ENCODE results near the gene ZSCAN23. TPM values are rescaled to one million over a fixed set of nuclear protein-coding genes. Genes with fewer than 3 reads are reported as not detected.

Gene ZSCAN23
- total and polyA plus RNA-seq, 9 of the 15 experiments (the other 6 are each of a cell fraction or from before 2014, with no cell fraction given): 0.05 to 0.29 (median 0.21) TPM; not detected in 1

DNA sequence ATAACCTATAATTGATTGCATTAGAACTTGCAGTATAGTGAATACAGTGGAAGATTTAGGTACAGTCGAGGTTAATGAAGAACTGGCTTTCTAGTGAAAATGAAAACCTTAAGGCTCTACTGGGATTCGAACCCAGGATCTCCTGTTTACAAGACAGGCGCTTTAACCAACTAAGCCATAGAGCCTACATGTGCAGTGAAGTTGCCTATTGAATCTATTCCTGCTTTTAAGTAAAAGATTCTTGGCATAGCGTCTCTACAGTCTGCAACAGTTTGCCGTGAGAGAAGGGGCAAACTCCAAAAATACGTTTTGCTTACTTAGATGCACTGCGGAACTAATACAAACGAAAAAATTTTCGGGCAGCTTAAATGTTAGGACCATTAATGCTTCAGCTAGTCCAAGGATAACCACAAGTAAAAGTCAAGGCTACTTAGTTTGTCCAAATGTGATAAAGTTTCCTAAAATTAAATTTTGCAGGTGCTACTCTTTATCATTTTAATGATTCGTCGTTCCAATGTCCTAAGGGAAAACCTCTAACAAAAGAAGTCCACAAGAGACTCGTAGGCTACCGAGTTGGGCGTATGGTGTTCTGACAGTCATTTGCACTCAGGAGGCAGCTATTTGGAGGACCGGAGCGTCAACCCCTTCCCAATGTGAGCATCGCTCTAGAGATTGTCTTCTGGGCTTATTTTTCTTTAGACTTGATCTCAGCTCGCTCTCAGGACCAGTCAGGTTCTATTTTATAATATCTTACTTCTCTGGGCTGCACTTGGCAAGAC is 31.3 kb upstream of the ZSCAN23 start (continued):
- TF ChIP-seq, protein P1, sequence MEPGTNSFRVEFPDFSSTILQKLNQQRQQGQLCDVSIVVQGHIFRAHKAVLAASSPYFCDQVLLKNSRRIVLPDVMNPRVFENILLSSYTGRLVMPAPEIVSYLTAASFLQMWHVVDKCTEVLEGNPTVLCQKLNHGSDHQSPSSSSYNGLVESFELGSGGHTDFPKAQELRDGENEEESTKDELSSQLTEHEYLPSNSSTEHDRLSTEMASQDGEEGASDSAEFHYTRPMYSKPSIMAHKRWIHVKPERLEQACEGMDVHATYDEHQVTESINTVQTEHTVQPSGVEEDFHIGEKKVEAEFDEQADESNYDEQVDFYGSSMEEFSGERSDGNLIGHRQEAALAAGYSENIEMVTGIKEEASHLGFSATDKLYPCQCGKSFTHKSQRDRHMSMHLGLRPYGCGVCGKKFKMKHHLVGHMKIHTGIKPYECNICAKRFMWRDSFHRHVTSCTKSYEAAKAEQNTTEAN (CRISPR knock-in tag; IDR thresholded peaks at IDR 0.05): no peak
- peak; percentile 100 for TF ChIP-seq POLR3A (IDR thresholded peaks at IDR 0.05; ENCODE audit: borderline replicate concordance, extremely low read depth, insufficient read depth, insufficient read length)
- no peak; the same call in 1 of the 2 replicates for TF ChIP-seq SREBF1 (IDR thresholded peaks at IDR 0.05; ENCODE audit: borderline replicate concordance, low read depth, low read length)
- TF ChIP-seq SNRNP70 (optimal IDR thresholded peaks at IDR 0.05; ENCODE audit: low read depth, low read length): no peak
- peak; percentile 46; the same call in 1 of the 2 replicates for TF ChIP-seq ELF2 (CRISPR knock-in tag; IDR thresholded peaks at IDR 0.05)
- no peak for TF ChIP-seq ZNF253 (CRISPR knock-in tag; conservative IDR thresholded peaks at IDR 0.05)
- TF ChIP-seq ZNF274 (IDR thresholded peaks at IDR 0.05; ENCODE audit: borderline replicate concordance, low read depth, low read length): no peak; the same call in 1 of the 2 replicates
- TF ChIP-seq ZNF184 (CRISPR knock-in tag; IDR thresholded peaks at IDR 0.05): no peak
- no peak for TF ChIP-seq HCFC1 (IDR thresholded peaks at IDR 0.05; ENCODE audit: low read depth, low read length)
- TF ChIP-seq PHB (CRISPR knock-in tag; IDR thresholded peaks at IDR 0.05): no peak
- peak in 1 of 3 experiments; percentile 13 for TF ChIP-seq YY1 (IDR thresholded peaks at IDR 0.05; ENCODE audit: borderline replicate concordance in 1 of 3, control insufficient read depth in 1 of 3, extremely low read depth in 1 of 3, insufficient read depth in 3 of 3, insufficient read length in 1 of 3, insufficient replicate concordance in 2 of 3, low read depth in 1 of 3, low read length in 2 of 3)
- no peak for TF ChIP-seq ZNF766 (CRISPR knock-in tag; conservative IDR thresholded peaks at IDR 0.05)
- TF ChIP-seq, protein P2, sequence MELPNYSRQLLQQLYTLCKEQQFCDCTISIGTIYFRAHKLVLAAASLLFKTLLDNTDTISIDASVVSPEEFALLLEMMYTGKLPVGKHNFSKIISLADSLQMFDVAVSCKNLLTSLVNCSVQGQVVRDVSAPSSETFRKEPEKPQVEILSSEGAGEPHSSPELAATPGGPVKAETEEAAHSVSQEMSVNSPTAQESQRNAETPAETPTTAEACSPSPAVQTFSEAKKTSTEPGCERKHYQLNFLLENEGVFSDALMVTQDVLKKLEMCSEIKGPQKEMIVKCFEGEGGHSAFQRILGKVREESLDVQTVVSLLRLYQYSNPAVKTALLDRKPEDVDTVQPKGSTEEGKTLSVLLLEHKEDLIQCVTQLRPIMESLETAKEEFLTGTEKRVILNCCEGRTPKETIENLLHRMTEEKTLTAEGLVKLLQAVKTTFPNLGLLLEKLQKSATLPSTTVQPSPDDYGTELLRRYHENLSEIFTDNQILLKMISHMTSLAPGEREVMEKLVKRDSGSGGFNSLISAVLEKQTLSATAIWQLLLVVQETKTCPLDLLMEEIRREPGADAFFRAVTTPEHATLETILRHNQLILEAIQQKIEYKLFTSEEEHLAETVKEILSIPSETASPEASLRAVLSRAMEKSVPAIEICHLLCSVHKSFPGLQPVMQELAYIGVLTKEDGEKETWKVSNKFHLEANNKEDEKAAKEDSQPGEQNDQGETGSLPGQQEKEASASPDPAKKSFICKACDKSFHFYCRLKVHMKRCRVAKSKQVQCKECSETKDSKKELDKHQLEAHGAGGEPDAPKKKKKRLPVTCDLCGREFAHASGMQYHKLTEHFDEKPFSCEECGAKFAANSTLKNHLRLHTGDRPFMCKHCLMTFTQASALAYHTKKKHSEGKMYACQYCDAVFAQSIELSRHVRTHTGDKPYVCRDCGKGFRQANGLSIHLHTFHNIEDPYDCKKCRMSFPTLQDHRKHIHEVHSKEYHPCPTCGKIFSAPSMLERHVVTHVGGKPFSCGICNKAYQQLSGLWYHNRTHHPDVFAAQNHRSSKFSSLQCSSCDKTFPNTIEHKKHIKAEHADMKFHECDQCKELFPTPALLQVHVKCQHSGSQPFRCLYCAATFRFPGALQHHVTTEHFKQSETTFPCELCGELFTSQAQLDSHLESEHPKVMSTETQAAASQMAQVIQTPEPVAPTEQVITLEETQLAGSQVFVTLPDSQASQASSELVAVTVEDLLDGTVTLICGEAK (IDR thresholded peaks at IDR 0.05): peak; percentile 89
- TF ChIP-seq, protein P2 (CRISPR knock-in tag; IDR thresholded peaks at IDR 0.05): no peak
- TF ChIP-seq ETV6 (IDR thresholded peaks at IDR 0.05; ENCODE audit: borderline replicate concordance in 1 of 2, low read depth in 2 of 2, low read length in 1 of 2): no peak
- no peak for TF ChIP-seq ETV6 (CRISPR knock-in tag; IDR thresholded peaks at IDR 0.05; ENCODE audit: borderline replicate concordance)
- no peak for TF ChIP-seq CHCHD3 (CRISPR knock-in tag; IDR thresholded peaks at IDR 0.05)
- TF ChIP-seq MTA2 (IDR thresholded peaks at IDR 0.05; ENCODE audit: low read depth): no peak; the same call in 1 of the 2 replicates
